Uterus (tissue), 2 donors: ENCODE data around the gene NSD2.

Source experiments
- CTCF ChIP-seq, 4 experiments: fragments of 200-600 bp in 2 of 4; fragments of 450-650 bp in 2 of 4; sonication (generic) in 2 of 4; IDR thresholded peaks; one replicate each; pipeline ENCODE4 v1.5.1; 2016 to 2019; ENCODE audit warnings: antibody characterized with exemption in 4 of 4, mild to moderate bottlenecking in 2 of 4, moderate library complexity in 1 of 4
- POLR2A ChIP-seq, 2 donors: fragments of 450-650 bp; IDR thresholded peaks; one replicate each; pipeline ENCODE4 v1.6.1; 2016; ENCODE audit warnings: antibody characterized with exemption in 2 of 2, mild to moderate bottlenecking in 1 of 2, moderate library complexity in 1 of 2

- TF ChIP-seq CTCF (IDR thresholded peaks at IDR 0.05) (no peak), POLR2A (IDR thresholded peaks at IDR 0.05) (no peak)
Observed at GRCh38 chr4:1851575-1852410, 19.4 kb upstream of the NSD2 start.
